Renal cortical epithelial cell (primary cell): Measurements from ENCODE around the gene C9orf57. TPM values are rescaled to one million over a fixed set of nuclear protein-coding genes. Genes with fewer than 3 reads are reported as not detected.
A peak's percentile ranks its signal among the peaks of the same experiment; 100 is the strongest.
"Not testable (repeated sequence)": the region's sequence is repeated elsewhere in the genome, so short reads cannot be mapped to it uniquely, and the experiment has no call there.

ENCODE experiments used
- DNase-seq: peaks from one replicate; pipeline ENCODE4 v3.0.0-alpha.2; 2011; ENCODE audit warnings: low read depth
- total RNA-seq: library from RNA; depleted of rRNA; stranded (reverse); fragments of >200 nt; gene quantifications from 2 replicates; pipeline ENCODE4 v1.2.3, GENCODE V29; 2014

C9orf57 gene
- total RNA-seq: not detected in 2 replicates

- DNase-seq: no peak
Observed at GRCh38 chr9:72060513-72060912, at the start of gene C9orf57. TSS of gene C9orf57 (minus strand) at chr9:72060613. CDS start at chr9:72059331, 1,282 bp downstream.

- no peak for DNase-seq
Observed at GRCh38 chr9:72102520-72102919, 42.1 kb upstream of the C9orf57 start.

- DNase-seq: not testable (repeated sequence)
Observed at GRCh38 chr9:72095520-72095919, 35.1 kb upstream of the C9orf57 start.

- DNase-seq: peak; percentile 54
Observed at GRCh38 chr9:72092820-72093219, 32.4 kb upstream of the C9orf57 start.

- DNase-seq: no peak
Observed at GRCh38 chr9:72089451-72090130, 29.2 kb upstream of the C9orf57 start.

- no peak for DNase-seq
Observed at GRCh38 chr9:72082536-72082935, 22.1 kb upstream of the C9orf57 start.

GRCh38 chr9:72074666-72075065 is 14.3 kb upstream of the C9orf57 start:
- not testable (repeated sequence) for DNase-seq

- no peak for DNase-seq
Observed at GRCh38 chr9:72065076-72065475, 4.7 kb upstream of the C9orf57 start.

GRCh38 chr9:72052122-72052521 is 8.3 kb downstream of the C9orf57 start:
- DNase-seq: peak; percentile 54

- no peak for DNase-seq
Observed at GRCh38 chr9:72048850-72049249, 11.6 kb downstream of the C9orf57 start.

- DNase-seq: no peak
Observed at GRCh38 chr9:72046630-72047456, 13.6 kb downstream of the C9orf57 start.

GRCh38 chr9:72044095-72044494 is 16.3 kb downstream of the C9orf57 start:
- DNase-seq: no peak

GRCh38 chr9:72043576-72043975 is 16.8 kb downstream of the C9orf57 start:
- DNase-seq: no peak

GRCh38 chr9:72042928-72043327 is 17.5 kb downstream of the C9orf57 start:
- peak; percentile 52 for DNase-seq

- DNase-seq: peak; percentile 99
Observed at GRCh38 chr9:72041775-72042194, 18.6 kb downstream of the C9orf57 start.

- DNase-seq: no peak
Observed at GRCh38 chr9:72041369-72041768, 19.0 kb downstream of the C9orf57 start.

GRCh38 chr9:72039532-72039931 is 20.9 kb downstream of the C9orf57 start:
- DNase-seq: no peak

GRCh38 chr9:72038890-72039410 is 21.5 kb downstream of the C9orf57 start:
- DNase-seq: peak; percentile 73

- DNase-seq: no peak
Observed at GRCh38 chr9:72038408-72038807, 22.0 kb downstream of the C9orf57 start.

- no peak for DNase-seq
Observed at GRCh38 chr9:72037571-72037970, 22.8 kb downstream of the C9orf57 start.

- no peak for DNase-seq
Observed at GRCh38 chr9:72030767-72031166, 29.6 kb downstream of the C9orf57 start.

- no peak for DNase-seq
Observed at GRCh38 chr9:72029986-72030385, 30.4 kb downstream of the C9orf57 start.

- DNase-seq: no peak
Observed at GRCh38 chr9:72025906-72026305, 34.5 kb downstream of the C9orf57 start.
